ENCODE data around the gene DIP2B.
"Not testable (repeated sequence)": the region's sequence is repeated elsewhere in the genome, so short reads cannot be mapped to it uniquely, and the experiment has no call there.

- not testable (repeated sequence) for TF ChIP-seq CTCF, EP300 (IDR thresholded peaks at IDR 0.05)
Measured at GRCh38 chr12:50521781-50522180, 17.0 kb downstream of the DIP2B start.

Data from ovary (tissue), 3 donors.